T47D (cell line): ENCODE data around the gene IGF1R.
"Not testable (repeated sequence)": the region's sequence is repeated elsewhere in the genome, so short reads cannot be mapped to it uniquely, and the experiment has no call there.

Experiments
- DNase-seq, 2 experiments: peaks; one replicate each; pipeline versions ENCODE4 v3.0.0 to v3.0.0-alpha.2; 2011 to 2012; ENCODE audit warnings: low read depth in 1 of 2, low spot score in 1 of 2
- JUND ChIP-seq: IDR thresholded peaks from 2 replicates; pipeline ENCODE4 v1.6.1; 2012; ENCODE audit warnings: low read depth
- in situ Hi-C: cut with HindIII; loops from 2 replicates; pipeline ENCODE4 v1.10.0; 2016; ENCODE audit warnings: low sequenced_read_pairs, low pct_unique_long_range_greater_than_20kb

IGF1R gene

DNA sequence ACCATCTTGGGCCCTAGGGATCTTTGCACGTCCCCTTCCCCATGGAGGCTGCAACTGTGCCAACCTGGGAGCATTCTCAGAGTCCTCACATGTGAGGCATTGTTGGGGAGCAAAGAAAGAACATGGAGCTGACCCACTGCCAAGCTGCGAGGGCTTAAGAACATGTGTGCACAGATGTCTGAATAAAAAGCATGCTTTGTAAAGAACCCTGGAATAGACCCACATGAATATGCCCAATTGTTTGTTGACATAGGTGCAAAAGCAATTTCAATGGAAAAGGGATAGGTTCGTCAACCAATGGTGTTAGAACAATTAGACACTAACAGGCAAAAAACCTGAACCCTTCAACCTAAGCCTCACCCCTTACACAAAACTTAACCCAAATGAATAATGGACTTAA, 349.9 kb downstream of the IGF1R start:
- in situ Hi-C loops = no loop called here

GRCh38 chr15:98999233-98999632, 350.9 kb downstream of the IGF1R start:
- in situ Hi-C loops = no loop called here
- no peak for DNase-seq
- TF ChIP-seq JUND = no peak

More for the DNA sequence above, 349.9 kb downstream of the IGF1R start:
- no peak for TF ChIP-seq JUND
- DNase-seq = no peak

DNA sequence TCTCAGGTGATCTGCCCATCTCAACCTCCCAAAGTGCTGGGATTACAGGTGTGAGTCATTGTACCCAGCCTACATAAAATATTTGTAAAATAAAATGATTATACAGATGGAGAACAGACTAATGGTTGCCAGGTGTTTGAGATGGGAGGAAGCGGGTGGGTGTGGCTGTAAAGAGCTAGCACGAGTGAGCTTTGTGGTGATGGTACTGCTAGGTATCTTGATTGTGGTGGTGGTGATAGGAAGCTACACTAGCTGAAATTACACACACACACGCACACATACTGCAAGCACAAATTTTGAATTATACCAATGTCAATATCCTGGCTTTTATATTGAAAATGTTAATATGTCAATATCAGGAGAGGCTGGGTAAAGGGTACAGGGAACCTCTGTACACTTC, 353.9 kb downstream of the IGF1R start:
- in situ Hi-C loops = no loop called here
- no peak for DNase-seq
- no peak for TF ChIP-seq JUND

- DNase-seq, in situ Hi-C loops: not testable (repeated sequence)
These were observed 355.0 kb downstream of the IGF1R start for GRCh38 chr15:99003317-99003716.

- DNase-seq, in situ Hi-C loops: not testable (repeated sequence)
These were observed 356.9 kb downstream of the IGF1R start for GRCh38 chr15:99004998-99005974.

DNA sequence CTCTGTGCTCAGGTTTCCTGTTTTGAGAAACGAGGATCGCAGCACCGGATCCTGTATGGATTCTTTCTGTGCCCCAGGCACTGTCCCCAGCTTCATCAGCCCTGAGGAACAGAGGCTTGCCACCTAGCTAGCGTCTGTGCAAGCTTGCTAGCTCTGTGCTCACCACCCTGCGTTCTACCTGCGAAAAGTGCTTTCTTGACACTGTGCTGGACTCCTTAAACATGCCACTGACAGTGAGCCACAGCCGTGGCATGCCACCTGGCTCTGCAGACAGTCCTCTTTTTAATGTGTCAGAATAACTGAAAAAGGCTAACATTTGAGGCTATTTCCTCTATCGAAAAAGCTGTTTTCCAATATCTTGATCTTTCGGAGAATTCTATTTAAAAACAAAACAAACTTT, 357.8 kb downstream of the IGF1R start:
- no peak for TF ChIP-seq JUND
- no peak for DNase-seq
- in situ Hi-C loops = no loop called here

- in situ Hi-C loops = no loop called here
- no peak for TF ChIP-seq JUND
- no peak for DNase-seq
These were observed 358.7 kb downstream of the IGF1R start for GRCh38 chr15:99006904-99007495.

- in situ Hi-C loops = no loop called here
- no peak for TF ChIP-seq JUND
- DNase-seq = no peak
These were observed 361.5 kb downstream of the IGF1R start for GRCh38 chr15:99009741-99010330.

DNA sequence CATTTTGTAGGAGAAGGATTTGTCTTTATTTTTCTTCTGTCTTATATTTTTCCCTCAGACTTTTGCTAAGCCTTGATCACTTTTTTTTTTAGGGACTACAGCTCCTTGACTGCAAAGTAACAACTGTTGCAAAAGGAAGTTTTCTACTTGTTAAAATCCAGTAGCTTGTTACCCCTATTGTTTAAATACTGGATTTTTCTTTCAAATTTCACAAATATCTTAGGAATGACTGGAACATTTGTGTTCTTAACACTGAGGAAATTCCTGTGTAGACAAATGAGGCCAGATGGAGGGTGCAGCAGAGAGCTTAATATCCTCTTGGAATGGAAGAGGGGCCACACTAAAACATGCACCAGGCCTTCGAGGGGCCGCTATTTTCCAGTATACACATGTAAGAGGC, 362.4 kb downstream of the IGF1R start:
- in situ Hi-C loops = no loop called here
- no peak for DNase-seq
- TF ChIP-seq JUND = no peak
